GM19025 (cell line): ENCODE measurements around the gene RAD51B.
A peak's percentile ranks its signal among the peaks of the same experiment; 100 is the strongest.

Experiments
- ATAC-seq: cut with Tn5 transposase; IDR thresholded peaks from one replicate; pipeline ENCODE4 v1.9.1; 2021; ENCODE audit warnings: mild to moderate bottlenecking, low read depth, moderate library complexity; ENCODE audit not compliant: unreplicated experiment

The RAD51B gene

DNA sequence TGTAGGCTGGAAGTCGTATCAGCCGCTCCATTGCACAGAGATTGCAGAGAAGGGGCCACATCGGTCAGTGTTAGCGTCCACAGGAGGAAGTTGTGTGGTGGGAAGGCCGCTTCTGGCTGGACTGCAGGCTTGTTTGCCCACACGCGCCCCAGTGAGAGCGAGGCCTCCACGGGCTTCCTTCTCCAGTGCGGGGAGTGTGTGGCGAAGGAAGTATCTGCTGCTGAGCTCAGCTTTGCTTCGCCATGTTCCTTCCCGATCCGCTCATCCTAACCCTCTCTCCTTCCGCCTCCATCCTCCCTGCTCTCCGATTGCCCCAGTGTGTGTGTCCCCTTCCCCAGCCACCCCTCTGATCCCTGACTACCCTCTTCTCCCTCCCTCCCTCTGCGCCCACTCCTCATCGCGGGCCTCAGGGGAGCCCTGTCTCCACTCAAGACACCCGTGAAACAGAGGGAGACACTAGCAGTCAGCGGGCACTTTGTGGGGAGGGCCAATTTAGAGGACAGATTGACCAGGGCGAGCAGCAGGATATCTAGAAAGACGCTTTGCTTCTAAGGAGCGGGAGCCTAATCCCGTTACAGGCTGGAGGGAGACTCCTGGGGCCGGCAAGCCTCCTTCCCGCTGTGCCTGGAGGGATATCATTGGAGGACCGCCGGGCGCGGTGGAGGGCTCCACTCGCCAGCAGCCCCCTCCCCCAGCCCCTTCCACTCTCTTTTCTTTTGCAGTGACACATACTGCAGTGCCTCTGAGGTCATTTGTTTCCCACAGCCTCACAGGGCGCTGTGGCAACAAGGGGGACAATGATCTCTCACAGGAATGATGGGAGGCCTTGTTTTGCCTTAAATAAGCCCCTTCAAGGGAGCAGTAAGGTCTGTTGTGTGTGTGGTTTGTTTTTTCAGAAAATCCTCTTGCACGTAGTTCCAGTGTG, 544.5 kb downstream of the RAD51B start:
- ATAC-seq = no peak

DNA sequence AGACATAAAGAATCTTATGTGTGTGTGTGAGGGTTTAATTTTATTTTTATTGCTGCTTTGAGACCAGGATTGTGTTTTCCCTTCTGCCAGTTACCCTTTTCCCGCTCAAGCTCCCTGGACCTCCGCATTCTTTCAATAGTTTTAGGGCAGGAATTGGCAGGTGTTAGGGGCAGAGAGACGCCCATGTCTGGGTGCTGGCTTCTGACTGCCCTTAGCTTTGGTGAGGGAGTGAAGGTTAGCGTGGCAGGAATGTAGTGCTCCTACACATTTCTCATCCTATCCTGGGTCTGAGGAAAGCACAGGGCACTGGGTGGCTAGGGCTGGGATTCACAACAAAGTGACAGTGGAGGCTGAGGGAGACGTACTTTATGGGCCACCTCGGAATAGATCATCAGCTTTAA, 545.2 kb downstream of the RAD51B start:
- ATAC-seq = no peak

- no peak for ATAC-seq
Observed at GRCh38 chr14:68365228-68365627, 545.6 kb downstream of the RAD51B start.

- ATAC-seq = no peak
Observed at GRCh38 chr14:68366656-68367055, 547.1 kb downstream of the RAD51B start.

- no peak for ATAC-seq
Observed at GRCh38 chr14:68367536-68367935, 548.0 kb downstream of the RAD51B start.

GRCh38 chr14:68368850-68369249, 549.3 kb downstream of the RAD51B start:
- no peak for ATAC-seq

- ATAC-seq = peak; percentile 53
Observed at GRCh38 chr14:68369281-68370056, 549.9 kb downstream of the RAD51B start.

DNA sequence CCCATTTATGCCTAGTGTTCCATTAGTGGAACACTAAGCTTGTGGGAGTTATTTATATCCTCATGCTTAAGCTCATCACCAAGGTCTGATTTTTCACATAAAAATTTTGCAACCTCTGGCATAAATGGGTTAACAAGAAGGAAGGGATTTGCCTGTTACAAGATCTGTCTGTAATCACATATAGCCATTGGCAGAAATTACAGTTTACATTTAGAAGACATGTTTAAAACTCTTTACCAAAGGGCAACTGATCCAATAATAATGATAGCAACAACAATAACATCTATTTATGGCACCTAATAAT, 550.4 kb downstream of the RAD51B start:
- ATAC-seq = no peak

DNA sequence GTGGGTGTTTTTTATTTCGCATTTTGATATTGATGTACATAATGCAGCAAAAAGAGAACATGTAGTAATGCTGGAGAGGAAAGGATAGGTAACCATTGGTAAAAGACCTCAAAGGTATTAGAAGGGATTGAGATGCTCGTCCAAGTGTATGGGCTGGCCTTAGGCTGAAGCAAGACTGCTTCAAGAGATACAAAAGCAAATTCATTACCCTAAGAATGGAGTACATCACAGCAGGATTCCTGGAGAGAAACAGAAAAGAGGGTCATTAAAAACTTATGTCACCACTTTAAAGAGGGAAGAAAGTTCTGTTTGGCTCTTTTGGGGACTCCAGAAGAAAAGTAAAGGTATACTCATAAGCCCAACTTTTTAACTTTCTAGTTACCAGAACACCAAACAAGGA, 552.8 kb downstream of the RAD51B start:
- ATAC-seq = no peak

- ATAC-seq = no peak
Observed at GRCh38 chr14:68373124-68373646, 553.6 kb downstream of the RAD51B start.

GRCh38 chr14:68373847-68374444, 554.4 kb downstream of the RAD51B start:
- ATAC-seq = no peak

GRCh38 chr14:68374682-68375081, 555.1 kb downstream of the RAD51B start:
- ATAC-seq = no peak

DNA sequence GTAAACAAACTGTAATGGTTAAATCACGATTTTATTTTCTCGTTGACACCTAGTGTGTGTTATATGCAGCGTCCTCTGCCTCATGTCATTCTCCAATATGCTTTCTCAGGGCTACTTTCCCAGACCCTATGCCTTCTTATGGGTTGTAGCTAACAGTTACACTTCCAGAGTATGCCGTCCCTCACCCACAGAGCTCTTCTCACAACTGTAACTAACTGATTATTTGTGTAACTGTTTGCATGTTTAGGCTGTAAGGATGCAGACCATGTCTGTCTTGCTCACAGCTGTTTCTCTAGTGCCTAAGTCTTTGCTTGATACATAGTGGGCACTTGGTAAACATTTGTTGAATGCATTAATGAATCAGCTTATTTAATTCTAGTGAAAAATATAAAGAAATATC, 555.8 kb downstream of the RAD51B start:
- no peak for ATAC-seq

GRCh38 chr14:68376067-68376779, 556.6 kb downstream of the RAD51B start:
- ATAC-seq = no peak

DNA sequence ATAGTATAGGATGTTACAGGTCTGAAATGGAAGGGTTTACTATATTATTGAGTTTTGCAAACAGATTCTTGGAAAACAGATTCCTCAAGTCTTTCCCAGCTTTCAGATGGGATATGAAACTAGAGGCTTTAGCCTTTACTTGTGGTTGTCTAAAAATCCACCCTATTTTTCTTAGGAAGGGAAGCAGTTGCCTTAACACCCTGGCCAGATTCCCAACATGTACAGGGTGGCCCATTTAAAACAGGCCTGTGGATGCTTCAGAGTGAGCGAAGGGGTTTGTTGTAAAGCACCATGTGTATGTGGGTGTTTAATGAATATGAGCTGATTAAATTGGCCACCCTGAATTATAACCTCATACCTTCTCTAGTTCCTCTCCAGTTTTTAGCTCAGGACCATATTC, 557.4 kb downstream of the RAD51B start:
- ATAC-seq = no peak

- no peak for ATAC-seq
Observed at GRCh38 chr14:68377459-68377858, 557.9 kb downstream of the RAD51B start.

DNA sequence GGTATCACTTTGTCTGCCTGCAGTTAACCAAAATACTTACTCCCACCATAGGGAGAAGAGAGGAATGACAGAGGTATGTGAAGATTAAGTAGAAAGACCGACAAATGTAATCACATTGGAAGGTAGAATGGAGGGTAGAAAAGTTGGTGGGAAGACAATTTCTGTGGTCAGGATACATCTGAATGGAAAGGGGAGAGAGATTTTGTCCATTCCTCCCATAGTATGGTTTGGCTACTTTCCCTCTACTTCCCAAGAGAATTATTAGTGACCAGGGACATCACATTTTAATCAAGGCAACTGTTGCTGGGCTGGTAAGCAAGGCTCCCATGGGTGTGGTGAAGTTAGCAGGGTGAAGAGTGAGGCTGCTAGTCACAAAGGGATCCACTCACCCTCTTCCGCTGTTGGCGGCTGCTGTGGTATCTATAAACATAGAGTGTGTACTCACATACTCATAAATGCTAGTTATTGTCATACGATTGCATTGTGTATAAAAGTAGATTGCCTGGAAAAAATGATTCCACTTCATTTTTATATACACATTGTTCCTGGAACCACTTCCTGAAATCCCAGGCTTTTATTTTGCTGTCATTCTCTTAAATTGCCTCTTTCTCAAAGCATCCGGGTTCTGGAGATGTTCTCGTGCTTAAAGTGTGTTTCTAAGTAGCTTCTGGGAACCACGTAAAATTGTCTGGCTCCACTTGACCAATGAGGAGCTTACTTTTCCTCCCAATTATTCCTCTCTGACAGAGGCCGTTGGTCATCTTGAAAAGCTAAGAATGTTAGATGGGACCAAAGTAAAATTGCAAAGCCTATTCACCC, 560.1 kb downstream of the RAD51B start:
- ATAC-seq = no peak

- peak; percentile 83 for ATAC-seq
Observed at GRCh38 chr14:68380329-68380741, 560.8 kb downstream of the RAD51B start.

DNA sequence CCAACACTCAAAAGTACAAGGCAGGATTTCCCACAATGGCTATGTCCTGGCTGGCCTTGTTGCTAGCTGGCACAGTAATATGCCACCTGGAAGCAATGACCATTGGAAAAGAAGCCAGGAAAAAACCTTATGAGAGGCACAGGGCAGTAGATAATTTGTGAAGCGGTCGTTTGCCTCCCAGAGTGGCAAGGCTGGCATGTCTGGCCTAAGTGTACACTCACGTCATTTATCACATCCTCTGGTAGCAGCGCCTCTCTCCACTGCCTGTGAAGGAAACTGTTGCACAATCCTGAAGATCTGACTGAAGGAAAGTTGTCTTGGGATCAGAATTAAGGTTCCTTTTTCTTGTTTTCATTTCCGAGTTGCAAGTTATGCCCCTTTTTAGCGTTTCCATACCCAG, 564.8 kb downstream of the RAD51B start:
- no peak for ATAC-seq

GRCh38 chr14:68384881-68385280, 565.3 kb downstream of the RAD51B start:
- no peak for ATAC-seq
